ENCODE results near the gene AGAP3.

Gene AGAP3

DNA sequence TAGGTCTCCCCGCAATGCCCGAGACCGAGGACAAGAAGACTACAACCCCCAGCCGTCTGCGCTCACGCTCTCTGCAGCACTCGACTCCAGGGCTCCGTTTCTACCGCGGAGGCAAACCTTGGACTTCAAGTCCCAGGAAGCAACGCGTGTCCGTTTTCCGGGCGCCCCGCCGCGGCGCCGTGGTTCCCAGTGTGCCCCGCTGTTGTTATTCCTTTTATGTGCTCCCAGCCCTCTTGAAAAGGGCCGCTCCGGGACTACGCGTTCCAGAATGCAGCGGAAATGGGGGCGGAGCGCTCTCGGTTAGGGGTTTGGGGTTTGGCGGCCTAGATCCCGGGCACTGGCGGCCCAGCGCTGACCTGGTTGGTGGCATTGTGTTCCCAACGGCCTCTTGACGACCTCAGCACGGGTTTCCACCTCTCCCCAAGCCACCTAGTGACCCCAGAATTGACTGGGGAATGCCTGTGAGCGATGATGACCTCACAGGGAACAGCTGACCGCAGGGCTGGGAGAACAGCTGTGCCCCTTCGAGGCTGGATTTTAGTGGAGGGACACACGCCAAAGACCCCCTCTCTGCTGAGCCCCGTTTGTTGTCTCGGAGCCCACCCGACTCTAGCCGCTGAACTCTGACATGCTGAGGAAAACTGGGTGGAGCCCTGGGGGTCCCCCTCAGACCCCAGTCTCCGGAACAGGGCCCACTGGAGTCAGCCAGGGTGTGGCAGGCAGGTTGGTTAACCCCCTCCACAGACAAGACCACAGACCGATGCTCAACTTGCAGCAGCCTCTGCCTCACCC lies 28.1 kb upstream of the AGAP3 start:
- DNase-seq (ENCODE audit: low spot score): peak; percentile 78
- no peak for FAIRE-seq

DNA sequence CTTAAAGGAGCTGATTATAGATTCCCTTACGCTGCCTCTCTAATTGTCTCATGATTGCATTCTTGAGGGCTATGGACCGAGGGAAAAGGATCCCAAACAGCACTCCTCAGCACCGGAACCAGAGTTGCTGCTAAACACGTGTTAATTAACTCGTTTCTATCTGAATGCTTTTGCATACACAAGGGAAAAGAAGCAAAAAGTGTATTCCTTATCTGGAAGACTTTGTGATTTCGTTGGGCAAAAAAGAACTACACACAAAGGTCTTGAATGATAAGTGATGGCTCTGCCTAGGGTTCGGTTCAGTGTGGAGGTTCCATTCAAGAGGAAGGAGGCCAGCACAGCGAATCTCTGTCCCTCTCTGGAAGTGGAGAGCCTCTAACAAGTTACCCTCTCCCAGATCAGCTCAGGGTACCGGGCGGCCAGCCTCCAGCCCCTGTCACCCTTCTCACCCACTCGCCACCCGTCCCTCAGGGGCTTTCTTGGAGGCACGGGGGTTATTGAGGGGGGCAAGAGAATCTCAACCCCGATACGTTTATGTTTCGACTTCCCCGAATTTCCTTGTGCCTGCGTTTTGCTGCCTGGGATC lies 27.4 kb upstream of the AGAP3 start:
- DNase-seq (ENCODE audit: low spot score) (no peak), FAIRE-seq (no peak)

DNA sequence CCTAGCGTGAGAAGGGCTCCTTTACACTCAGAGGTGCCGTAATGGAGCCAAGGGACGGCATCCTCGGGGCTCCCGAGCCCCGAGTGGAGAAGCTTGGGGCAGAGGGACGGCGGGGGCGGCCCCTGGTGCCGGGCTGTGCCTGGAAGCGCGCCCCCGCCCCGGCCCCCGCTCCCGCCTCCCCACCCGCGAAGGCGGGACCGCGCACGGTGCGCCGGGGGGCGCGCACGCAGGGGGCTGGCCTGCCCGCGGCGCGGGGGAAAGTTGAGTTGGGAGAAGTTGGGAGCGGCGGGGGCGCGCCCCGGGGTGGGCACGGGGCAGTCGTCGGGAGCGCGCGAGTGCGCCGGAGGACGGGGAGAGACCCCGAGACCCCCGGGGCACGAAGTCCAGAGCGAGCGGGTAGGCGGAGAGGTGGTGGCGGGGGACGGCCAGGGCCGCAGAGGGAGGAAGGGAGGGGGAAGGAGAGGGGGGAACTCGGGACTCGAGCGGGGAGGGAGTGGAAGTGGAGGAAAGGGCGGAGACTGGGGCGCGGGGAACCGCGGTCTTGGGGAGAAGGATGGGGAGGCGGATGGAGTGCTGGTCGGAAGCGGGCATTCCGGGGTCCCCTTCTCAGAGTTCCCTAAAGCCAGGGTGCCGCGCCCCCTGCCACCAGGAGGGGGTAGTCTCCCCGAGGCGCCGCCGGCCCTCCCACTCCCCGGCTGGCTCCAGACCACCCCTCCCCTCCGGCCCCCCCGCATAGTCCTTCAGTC lies 26.7 kb upstream of the AGAP3 start, which contains the start of gene SLC4A2:
SLC4A2 (plus strand) TSS at position 223 of the 746 bp plus-strand sequence. CDS start 2,399 bp downstream, outside the sequence.
- DNase-seq (ENCODE audit: low spot score) (peak; percentile 67), FAIRE-seq (no peak)

DNA sequence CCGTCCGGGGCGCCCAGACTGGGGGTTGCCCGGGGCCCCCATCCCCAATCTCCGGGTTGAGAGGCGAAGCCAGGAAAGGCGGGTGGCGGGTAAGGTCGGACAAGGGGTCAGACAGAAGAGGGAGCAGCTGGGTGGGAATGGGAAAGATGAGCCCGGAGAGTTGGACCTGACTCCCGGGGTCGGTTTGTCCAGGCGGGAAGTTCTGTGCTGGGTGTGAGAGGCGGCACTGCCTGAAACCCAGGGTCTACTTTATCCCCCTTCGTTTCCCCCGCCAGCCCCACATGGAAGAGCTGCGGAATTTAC lies 26.2 kb upstream of the AGAP3 start:
- DNase-seq (ENCODE audit: low spot score) (no peak), FAIRE-seq (no peak)

DNA sequence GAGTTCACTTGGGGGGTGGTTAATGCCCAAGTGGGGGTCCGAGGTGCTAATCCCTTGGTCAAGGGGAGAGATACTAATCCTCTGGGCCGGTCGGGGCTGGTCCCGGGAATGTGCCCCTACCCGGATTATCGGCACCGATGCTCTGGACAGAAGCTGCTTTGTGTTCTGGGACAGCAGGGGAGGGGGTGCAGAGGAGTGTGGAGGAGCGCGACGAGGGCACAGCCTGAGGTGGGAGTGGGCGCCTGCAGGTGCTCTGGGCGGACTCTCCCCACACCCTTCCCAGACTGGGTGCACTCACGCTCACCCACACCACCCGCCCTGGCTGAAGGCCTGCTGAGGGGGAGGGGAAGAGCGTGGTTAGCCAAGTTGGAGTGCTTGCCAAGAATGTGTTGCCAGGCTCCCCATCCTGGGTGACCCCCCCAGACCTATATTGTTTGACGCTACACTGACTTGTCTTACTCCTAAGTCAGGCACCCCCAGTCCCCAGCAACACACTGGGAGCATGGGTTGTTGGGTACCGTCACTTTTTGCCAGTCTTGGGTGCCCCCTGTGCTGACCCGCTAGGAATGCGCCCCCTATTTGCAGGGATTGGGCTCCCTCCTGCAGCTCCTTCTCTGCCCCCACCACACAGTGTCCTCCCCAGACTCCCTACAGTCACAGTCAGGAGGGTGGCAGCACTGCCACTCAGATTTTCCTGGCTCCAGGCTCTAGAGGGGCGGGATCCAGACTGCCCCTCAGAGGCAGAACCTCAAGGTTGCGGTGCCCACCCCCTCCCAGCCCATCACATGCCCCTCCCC lies 25.7 kb upstream of the AGAP3 start:
- no peak for DNase-seq (ENCODE audit: low spot score)
- FAIRE-seq: no peak

DNA sequence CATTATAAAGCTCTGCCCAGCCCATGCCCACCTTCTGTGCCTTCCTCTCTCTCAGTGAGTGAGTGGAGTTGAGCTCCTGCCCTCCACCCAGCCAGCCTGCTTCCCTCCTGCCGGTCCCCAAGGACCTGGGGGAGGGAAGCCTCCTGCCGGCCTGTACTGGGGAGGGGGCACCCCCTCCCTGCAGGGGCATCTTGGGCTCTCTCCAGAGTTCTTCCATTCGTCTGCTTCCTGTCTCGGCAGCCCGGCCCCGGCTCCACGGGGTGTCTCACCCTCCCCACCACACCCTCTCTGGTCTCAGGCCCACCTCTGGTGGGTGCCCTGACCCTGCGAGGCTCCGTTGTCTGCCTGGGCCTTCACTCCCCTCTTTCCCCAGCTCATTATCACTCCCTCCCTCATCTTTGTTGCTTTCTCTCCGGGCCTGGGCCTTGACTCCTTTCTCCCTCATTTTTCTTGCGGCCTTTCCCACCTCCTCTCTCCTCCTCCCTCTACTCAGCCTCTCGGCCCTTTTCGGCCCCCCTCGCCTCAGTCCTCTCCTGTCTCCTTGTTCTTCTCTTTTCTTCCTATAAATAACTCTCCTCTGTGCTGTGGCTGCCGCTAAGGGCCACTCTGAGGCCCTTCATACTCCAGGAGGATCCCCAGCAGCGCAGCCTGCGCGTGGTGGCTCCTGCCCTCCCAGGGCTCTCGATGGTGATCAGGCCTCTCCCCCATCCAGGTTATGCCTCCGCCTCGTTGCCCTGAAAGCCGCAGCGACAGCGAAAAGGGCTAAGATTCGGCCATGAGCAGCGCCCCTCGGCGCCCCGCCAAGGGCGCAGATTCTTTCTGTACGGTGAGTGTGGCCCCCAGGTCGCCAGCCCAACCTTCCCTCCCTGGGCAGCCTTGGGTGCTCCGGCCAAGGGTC lies 24.8 kb upstream of the AGAP3 start:
- no peak for DNase-seq (ENCODE audit: low spot score)
- FAIRE-seq: no peak

DNA sequence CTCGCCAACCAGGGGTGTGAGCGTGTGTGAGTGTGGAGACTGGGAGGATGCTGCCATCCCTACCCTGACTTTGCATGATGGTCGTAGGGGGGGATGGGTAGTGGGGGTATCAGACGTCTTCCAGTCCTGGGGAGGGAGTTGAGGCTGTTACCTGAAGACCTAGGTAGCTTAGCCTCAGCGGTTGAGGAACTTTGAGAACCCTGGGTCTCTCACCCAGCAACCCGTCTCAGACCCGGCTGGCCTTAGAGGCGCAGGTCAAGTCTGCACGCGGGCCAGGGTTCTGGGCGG lies 24.2 kb upstream of the AGAP3 start:
- FAIRE-seq (no peak), DNase-seq (ENCODE audit: low spot score) (no peak)

DNA sequence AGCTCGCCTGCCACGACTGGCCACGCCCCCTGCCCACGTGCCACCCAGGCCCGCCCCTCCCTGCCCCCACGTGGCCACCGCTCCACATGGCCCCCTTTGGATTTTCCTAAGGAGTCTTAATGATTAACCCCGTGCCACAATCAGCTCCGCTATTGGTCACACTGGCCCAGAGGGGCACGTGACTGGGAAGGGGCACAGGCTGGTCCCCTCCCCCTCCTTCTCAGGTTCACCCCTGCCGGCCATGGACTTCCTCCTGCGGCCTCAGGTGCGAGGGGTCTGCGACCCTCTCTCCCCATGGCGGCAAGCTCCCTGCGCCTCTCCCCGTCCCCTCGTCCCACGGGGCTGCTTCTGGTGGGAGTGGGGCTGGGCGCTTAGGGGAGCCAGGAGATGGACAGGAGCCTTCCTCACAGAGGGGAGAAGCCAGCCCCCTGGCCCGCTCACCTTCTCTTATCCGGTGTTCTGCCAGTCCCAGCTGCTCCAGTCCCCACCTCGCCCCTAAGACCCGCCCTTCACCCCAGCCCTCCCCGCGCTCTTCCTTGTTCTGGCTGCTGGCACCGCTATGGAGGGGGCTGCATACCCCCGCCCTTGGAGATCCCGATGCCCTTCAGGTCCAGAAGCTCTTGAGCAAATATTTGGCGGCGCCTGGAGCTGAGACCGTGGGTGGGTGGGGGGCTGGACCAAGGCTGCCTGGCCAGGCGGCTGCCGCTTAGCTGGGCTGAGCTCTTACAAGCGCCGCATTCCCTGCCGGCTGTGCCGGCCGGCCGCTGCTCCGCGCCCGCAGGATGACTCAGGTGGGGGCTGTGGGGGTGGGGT lies 23.7 kb upstream of the AGAP3 start:
- peak; percentile 42 for DNase-seq (ENCODE audit: low spot score)

DNA sequence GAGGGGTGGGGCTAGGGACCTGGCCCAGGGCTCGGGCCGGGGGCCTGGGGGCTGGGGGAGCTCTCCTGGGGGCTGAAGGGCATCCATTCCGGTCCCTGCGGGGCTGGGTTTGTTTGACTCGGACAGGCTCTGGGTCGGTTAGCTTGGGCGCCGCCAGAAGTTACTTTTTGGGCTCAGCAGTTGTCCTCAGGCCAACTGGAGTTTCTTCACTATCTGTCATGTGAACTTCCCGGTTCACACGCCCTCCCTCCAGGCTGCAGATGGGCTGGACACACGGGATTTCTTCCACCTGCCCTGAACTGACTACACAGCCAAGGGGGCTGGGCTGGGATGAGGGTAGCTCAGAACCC lies 23.1 kb upstream of the AGAP3 start:
- DNase-seq (ENCODE audit: low spot score) (no peak), FAIRE-seq (no peak)

More for the DNA sequence above, 23.7 kb upstream of the AGAP3 start:
- no peak for FAIRE-seq

DNA sequence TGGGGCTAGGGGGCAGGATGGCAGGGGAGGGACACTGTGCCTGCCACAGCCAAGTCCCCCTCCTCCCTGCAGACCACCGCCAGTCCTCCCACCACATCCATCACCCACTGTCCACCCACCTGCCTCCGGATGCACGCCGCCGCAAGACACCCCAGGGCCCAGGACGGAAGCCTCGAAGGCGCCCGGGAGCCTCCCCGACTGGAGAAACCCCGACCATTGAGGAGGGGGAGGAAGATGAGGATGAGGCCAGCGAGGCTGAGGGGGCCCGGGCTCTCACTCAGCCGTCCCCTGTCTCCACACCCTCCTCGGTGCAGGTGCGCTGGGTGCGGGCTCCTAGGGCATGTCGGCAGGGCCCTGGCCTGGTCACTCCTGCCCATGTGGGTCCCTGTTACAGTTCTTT lies 21.8 kb upstream of the AGAP3 start:
- FAIRE-seq (no peak), DNase-seq (ENCODE audit: low spot score) (no peak)

DNA sequence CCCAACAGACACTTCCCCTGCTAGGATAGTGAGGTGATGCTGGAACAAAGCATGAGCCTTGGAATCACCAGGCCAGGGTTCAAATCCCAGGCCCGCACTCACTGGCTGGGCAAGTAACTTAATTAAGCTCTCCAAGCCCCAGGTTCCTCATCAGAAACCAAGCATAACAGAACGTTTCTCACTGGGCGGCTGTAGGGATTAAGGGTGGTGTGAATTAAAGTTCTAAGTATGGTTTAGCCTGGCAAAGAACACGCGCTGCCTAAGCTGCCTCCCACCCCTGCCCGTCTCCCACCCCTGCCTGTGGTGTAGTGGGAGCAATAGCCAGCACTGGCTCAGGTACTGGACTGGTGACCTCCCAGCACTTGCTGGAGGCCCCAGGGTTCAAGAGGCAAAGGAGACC lies 21.3 kb upstream of the AGAP3 start:
- FAIRE-seq (no peak), DNase-seq (ENCODE audit: low spot score) (no peak)

DNA sequence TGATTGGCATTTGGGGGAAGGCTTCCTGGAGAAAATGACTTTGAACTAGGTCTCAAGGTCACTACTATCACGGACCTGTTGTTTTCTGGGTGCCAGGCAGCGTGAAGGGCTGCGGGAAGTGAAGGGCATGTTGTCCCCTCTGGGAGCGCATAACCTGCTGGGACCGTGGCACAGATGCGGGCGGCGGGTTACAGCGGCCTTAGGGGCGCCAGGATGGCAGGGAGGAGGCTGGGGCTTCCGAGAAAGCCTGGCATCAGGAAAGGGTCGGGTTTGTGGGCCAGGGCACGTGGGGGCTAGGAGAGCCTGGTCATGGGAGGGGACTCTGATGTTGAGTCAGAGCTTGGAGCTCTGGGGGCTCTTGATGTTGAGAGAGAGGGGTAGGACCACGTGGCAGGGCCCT lies 20.8 kb upstream of the AGAP3 start:
- no peak for FAIRE-seq
- no peak for DNase-seq (ENCODE audit: low spot score)

DNA sequence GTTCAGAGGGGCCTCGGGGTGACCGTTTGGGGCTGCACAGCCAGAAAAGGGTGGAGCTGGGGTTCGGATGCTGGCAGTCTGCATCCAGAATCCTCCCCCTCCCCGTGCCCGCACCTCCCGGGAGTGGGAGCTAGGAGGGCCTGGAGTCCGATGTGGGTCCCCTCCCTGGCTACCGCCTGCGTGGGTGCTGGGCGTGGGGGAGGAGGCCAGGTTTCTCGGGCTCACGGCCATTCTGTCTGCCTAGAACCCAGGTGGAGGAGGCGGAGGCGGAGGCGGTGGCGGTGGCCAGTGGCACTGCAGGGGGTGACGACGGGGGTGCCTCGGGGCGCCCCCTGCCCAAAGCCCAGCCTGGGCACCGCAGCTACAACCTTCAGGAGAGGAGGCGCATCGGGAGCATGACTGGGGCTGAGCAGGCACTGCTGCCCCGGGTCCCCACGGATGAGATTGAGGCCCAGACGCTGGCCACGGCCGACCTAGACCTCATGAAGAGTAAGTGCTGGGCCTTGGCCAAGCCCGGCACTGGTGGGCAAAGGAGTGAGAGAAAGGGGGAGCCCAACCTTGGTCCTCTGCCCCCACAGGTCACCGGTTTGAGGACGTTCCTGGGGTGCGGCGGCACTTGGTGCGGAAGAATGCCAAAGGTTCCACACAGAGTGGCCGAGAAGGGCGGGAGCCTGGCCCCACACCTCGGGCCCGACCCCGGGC lies 19.9 kb upstream of the AGAP3 start:
- DNase-seq (ENCODE audit: low spot score) (no peak), FAIRE-seq (no peak)

DNA sequence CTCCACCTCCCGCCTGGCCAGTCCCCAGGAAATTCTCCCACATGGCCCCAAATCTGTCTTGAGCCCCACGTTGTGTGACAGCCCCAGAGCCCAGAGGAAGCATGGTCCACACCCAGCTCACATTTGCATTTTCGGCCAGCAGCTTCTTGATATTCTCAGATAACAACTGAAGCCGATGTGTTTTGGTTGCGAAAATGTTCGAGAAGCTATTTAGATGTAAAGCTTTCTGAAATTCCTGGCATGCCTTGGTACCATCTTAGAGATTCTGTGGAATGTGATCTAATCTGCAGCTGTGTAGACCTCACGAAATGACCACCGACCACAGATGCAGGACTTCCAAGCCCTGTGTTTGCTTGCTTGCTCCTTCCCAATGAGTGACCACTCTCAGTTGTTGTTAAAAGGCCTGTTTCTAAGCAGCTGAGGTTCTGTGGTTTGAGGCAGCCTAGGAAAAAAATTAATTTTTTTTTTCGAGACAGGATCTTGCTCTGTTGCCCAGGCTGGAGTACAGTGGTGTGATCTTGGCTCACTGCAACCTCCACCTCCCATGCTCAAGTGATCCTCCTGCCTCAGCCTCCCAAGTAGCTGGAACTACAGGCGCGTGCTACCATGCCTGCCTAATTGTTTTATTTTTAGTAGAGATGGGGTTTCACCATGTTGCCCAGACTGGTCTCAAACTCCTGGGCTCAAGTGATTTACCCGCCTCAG lies 18.1 kb upstream of the AGAP3 start:
- FAIRE-seq (no peak), DNase-seq (ENCODE audit: low spot score) (no peak)

DNA sequence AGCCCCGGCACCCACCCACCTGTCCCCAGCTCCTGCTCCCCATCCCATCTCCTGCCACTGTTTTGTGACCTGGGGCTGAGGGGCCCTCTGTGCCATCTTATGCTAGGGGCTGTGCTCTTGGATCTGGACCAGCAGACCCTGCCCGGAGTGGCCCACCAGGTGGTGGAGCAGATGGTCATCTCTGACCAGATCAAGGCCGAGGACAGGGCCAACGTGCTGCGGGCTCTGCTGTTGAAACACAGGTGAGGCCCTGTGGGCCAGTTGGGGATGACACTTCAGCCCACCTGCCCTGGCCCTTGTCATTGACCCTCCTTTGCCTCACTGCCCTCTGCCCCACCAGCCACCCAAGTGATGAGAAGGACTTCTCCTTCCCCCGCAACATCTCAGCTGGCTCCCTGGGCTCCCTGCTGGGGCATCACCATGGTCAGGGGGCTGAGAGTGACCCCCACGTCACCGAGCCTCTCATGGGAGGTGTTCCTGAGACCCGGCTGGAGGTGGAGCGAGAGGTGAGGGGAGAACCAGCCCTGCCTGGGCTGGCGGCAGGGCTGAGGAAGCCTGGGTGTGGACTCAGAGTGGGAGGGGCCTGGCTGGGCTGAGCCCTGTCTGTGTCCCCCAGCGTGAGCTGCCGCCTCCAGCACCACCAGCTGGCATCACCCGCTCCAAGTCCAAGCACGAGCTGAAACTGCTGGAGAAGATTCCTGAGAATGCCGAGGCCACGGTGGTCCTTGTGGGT lies 16.3 kb upstream of the AGAP3 start:
- no peak for DNase-seq (ENCODE audit: low spot score)
- FAIRE-seq: no peak

DNA sequence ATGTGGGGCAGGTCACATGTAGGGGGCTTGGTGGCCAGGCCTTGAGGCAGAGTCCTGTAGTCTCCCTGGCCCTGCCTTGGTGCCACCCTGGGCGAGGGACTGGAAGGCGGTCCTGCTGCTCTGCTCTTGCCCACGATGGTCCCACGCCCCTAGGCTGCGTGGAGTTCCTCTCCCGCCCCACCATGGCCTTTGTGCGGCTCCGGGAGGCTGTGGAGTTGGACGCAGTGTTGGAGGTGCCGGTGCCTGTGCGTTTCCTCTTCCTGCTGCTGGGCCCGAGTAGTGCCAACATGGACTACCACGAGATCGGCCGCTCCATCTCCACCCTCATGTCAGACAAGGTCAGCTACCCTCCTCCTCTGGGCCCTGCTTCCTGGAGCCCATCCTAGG lies 15.7 kb upstream of the AGAP3 start:
- FAIRE-seq: no peak
- DNase-seq (ENCODE audit: low spot score): no peak

DNA sequence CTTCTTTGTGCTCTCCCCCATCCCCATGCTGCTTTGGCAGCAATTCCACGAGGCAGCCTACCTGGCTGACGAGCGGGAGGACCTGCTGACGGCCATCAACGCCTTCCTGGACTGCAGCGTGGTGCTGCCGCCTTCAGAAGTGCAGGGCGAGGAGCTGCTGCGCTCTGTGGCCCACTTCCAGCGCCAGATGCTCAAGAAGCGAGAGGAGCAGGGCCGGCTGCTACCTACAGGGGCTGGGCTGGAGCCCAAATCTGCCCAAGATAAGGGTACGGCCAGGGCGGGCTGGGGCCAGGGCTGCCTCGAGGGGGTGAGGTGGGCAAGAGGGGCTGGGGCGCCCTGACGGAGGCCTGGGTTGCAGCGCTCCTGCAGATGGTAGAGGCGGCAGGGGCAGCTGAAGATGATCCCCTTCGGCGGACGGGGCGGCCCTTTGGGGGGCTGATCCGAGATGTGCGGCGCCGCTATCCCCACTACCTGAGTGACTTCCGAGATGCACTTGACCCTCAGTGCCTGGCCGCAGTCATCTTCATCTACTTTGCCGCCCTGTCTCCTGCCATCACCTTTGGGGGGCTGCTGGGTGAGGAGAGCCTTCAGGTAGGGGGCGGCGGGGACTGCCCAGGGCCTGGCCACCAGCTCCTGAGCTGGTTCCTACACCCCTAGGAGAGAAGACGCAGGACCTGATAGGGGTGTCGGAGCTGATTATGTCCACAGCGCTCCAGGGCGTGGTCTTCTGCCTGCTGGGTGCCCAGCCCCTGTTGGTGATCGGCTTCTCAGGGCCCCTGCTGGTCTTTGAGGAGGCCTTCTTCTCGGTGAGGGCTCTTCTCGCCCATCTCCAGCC lies 15.0 kb upstream of the AGAP3 start:
- DNase-seq (ENCODE audit: low spot score) (no peak), FAIRE-seq (no peak)

All from urothelium cell line (cell line).